ENCODE measurements around the gene CDK14. TPM values are rescaled to one million over a fixed set of nuclear protein-coding genes. Genes with fewer than 3 reads are reported as not detected.

CDK14 gene
- total RNA-seq, 2 donors from 2014 or later, result 8.7 to 13.4 TPM

- no peaks in the 10 kb centered on the region for H3K4me1 ChIP-seq (ENCODE audit: control insufficient read depth, insufficient read depth, low read length)
- H3K4me3 ChIP-seq (ENCODE audit: low read length), result no peak overlapping the region
- H3K36me3 ChIP-seq (ENCODE audit: control insufficient read depth, insufficient read depth, low read length), result no peaks in the 10 kb centered on the region
- no peaks in the 10 kb centered on the region for H3K27me3 ChIP-seq (ENCODE audit: control insufficient read depth, insufficient read depth, low read length, poor library complexity, severe bottlenecking)
- WGBS, 2 experiments (ENCODE audit: insufficient coverage in 1 of 2, insufficient read length in 1 of 2), result 20 to 49% methylated on average over 1 to 5 of the region's 5 CpGs
- TF ChIP-seq, protein P1, sequence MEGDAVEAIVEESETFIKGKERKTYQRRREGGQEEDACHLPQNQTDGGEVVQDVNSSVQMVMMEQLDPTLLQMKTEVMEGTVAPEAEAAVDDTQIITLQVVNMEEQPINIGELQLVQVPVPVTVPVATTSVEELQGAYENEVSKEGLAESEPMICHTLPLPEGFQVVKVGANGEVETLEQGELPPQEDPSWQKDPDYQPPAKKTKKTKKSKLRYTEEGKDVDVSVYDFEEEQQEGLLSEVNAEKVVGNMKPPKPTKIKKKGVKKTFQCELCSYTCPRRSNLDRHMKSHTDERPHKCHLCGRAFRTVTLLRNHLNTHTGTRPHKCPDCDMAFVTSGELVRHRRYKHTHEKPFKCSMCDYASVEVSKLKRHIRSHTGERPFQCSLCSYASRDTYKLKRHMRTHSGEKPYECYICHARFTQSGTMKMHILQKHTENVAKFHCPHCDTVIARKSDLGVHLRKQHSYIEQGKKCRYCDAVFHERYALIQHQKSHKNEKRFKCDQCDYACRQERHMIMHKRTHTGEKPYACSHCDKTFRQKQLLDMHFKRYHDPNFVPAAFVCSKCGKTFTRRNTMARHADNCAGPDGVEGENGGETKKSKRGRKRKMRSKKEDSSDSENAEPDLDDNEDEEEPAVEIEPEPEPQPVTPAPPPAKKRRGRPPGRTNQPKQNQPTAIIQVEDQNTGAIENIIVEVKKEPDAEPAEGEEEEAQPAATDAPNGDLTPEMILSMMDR (conservative IDR thresholded peaks at IDR 0.05), result peak; percentile 90
- H3K9me3 ChIP-seq (ENCODE audit: control insufficient read depth, low read length), result no peaks in the 10 kb centered on the region
- Mint-ChIP-seq H3K36me3 (ENCODE audit: low read depth) (no peaks in the 10 kb centered on the region), H3K4me1 (no peaks in the 10 kb centered on the region), H3K4me3 (no peak overlapping the region), H3K27me3 (ENCODE audit: insufficient read depth) (no peaks in the 10 kb centered on the region), H3K9me3 (no peaks in the 10 kb centered on the region), H3K27ac (no peak overlapping the region)
- no peak overlapping the region for H3K27ac ChIP-seq (ENCODE audit: low read depth, low read length)
- DNase-seq, result no peak
- H3K9ac ChIP-seq (ENCODE audit: extremely low read depth, low read length, poor library complexity, severe bottlenecking), result no peak overlapping the region
These were observed 493.4 kb downstream of the CDK14 start for GRCh38 chr7:91089382-91089963.

DNA sequence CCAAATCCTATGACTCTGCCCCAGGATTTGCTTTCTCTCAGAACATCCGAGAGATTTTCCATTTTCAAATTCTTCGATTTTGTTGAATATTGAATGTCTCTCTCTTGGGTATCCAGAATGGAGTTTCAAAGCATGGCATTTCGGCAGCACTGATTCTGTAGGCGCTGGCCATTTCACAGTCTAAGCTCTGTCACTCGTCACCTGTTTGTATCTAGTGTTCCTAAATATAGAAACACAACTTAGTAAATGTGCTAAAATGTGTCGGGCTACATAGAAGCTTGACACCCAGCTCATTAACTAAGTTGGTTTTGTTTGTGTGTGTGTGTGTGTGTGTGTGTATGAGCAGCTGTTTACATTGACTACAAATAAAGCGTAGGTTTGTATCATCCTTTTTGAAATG lies 494.6 kb downstream of the CDK14 start:
- H3K4me3 ChIP-seq (ENCODE audit: low read length), result no peak overlapping the region
- TF ChIP-seq, protein P1 (conservative IDR thresholded peaks at IDR 0.05), result no peak
- H3K9ac ChIP-seq (ENCODE audit: extremely low read depth, low read length, poor library complexity, severe bottlenecking), result no peak overlapping the region
- 90 to 94% methylated on average over 2 to 7 of the region's 7 CpGs for WGBS, 2 experiments (ENCODE audit: insufficient coverage in 1 of 2, insufficient read length in 1 of 2)
- H3K4me1 ChIP-seq (ENCODE audit: control insufficient read depth, insufficient read depth, low read length), result no peaks in the 10 kb centered on the region
- no peak overlapping the region for H3K27ac ChIP-seq (ENCODE audit: low read depth, low read length)
- no peaks in the 10 kb centered on the region for H3K4me1 Mint-ChIP-seq
- no peak for DNase-seq
- H3K27me3 Mint-ChIP-seq (ENCODE audit: insufficient read depth), result no peaks in the 10 kb centered on the region
- H3K27me3 ChIP-seq (ENCODE audit: control insufficient read depth, insufficient read depth, low read length, poor library complexity, severe bottlenecking), result no peaks in the 10 kb centered on the region
- H3K36me3 ChIP-seq (ENCODE audit: control insufficient read depth, insufficient read depth, low read length), result no peaks in the 10 kb centered on the region
- no peak overlapping the region for H3K4me3 Mint-ChIP-seq
- H3K9me3 ChIP-seq (ENCODE audit: control insufficient read depth, low read length), result no peaks in the 10 kb centered on the region
- H3K36me3 Mint-ChIP-seq (ENCODE audit: low read depth), result no peaks in the 10 kb centered on the region
- H3K27ac Mint-ChIP-seq, result no peak overlapping the region
- H3K9me3 Mint-ChIP-seq, result no peaks in the 10 kb centered on the region

- Histone ChIP-seq H3K27me3 (ENCODE audit: control insufficient read depth, insufficient read depth, low read length, poor library complexity, severe bottlenecking) (no peaks in the 10 kb centered on the region), H3K9me3 (ENCODE audit: control insufficient read depth, low read length) (no peaks in the 10 kb centered on the region), H3K4me1 (ENCODE audit: control insufficient read depth, insufficient read depth, low read length) (no peaks in the 10 kb centered on the region), H3K36me3 (ENCODE audit: control insufficient read depth, insufficient read depth, low read length) (no peaks in the 10 kb centered on the region), H3K9ac (ENCODE audit: extremely low read depth, low read length, poor library complexity, severe bottlenecking) (no peak overlapping the region), H3K27ac (ENCODE audit: low read depth, low read length) (no peak overlapping the region), H3K4me3 (ENCODE audit: low read length) (no peak overlapping the region)
- Mint-ChIP-seq H3K9me3 (no peaks in the 10 kb centered on the region), H3K4me1 (no peaks in the 10 kb centered on the region), H3K27me3 (ENCODE audit: insufficient read depth) (no peaks in the 10 kb centered on the region), H3K27ac (no peak overlapping the region), H3K36me3 (ENCODE audit: low read depth) (no peaks in the 10 kb centered on the region), H3K4me3 (no peak overlapping the region)
- WGBS, 2 experiments (ENCODE audit: insufficient coverage in 1 of 2, insufficient read length in 1 of 2), result 83 to 94% methylated on average over 2 to 4 of the region's 4 CpGs
- no peak for DNase-seq
- TF ChIP-seq, protein P1 (conservative IDR thresholded peaks at IDR 0.05), result no peak
These were observed 495.5 kb downstream of the CDK14 start for GRCh38 chr7:91091631-91092030.
